Effector CD8-positive, alpha-beta T cell (primary cell): ENCODE data around the gene MEIS2.

ENCODE experiments used
- DNase-seq: peaks from one replicate; lab custom pipeline; 2025; lab: John Stamatoyannopoulos, UW

The MEIS2 gene

GRCh38 chr15:37098468-37099318 is 1.7 kb downstream of the MEIS2 start:
- DNase-seq: no peak

GRCh38 chr15:37097144-37097919 is 3.0 kb downstream of the MEIS2 start:
- no peak for DNase-seq

GRCh38 chr15:37096558-37097143 is 3.7 kb downstream of the MEIS2 start:
- DNase-seq: no peak

GRCh38 chr15:37095770-37096557 is 4.4 kb downstream of the MEIS2 start:
- DNase-seq: no peak

- no peak for DNase-seq
Observed at GRCh38 chr15:37094915-37095711, 5.2 kb downstream of the MEIS2 start.

GRCh38 chr15:37094333-37094914 is 5.9 kb downstream of the MEIS2 start:
- no peak for DNase-seq

- DNase-seq: no peak
Observed at GRCh38 chr15:37093480-37094332, 6.6 kb downstream of the MEIS2 start.

- DNase-seq: no peak
Observed at GRCh38 chr15:37090543-37091175, 9.7 kb downstream of the MEIS2 start.

- no peak for DNase-seq
Observed at GRCh38 chr15:37088436-37088835, 11.9 kb downstream of the MEIS2 start.

- no peak for DNase-seq
Observed at GRCh38 chr15:37087131-37087588, 13.2 kb downstream of the MEIS2 start.

GRCh38 chr15:37086521-37086920 is 13.8 kb downstream of the MEIS2 start:
- DNase-seq: no peak

- DNase-seq: no peak
Observed at GRCh38 chr15:37086120-37086519, 14.2 kb downstream of the MEIS2 start.

GRCh38 chr15:37084602-37085001 is 15.7 kb downstream of the MEIS2 start:
- no peak for DNase-seq

GRCh38 chr15:37083610-37084009 is 16.7 kb downstream of the MEIS2 start:
- DNase-seq: no peak

GRCh38 chr15:37081983-37082382 is 18.4 kb downstream of the MEIS2 start:
- DNase-seq: no peak

- no peak for DNase-seq
Observed at GRCh38 chr15:37080261-37080921, 20.0 kb downstream of the MEIS2 start.

- no peak for DNase-seq
Observed at GRCh38 chr15:37079726-37080125, 20.6 kb downstream of the MEIS2 start.

- no peak for DNase-seq
Observed at GRCh38 chr15:37078566-37078965, 21.8 kb downstream of the MEIS2 start.
